ENCODE measurements around the gene COMMD3.

Gene COMMD3

GRCh38 chr10:22321156-22321923 lies 5.2 kb downstream of the COMMD3 start:
- DNase-seq (ENCODE audit: low spot score in 2 of 2) (no peak), ATAC-seq (replicated peaks; ENCODE audit: extremely low read depth, poor library complexity, severe bottlenecking) (peak; percentile 37)
- Mint-ChIP-seq H3K36me3 (ENCODE audit: insufficient read depth) (peaks cover 29% of the 10 kb centered on the region), H3K4me3 (peak overlapping the region; percentile 84), H3K4me1 (peaks cover 45% of the 10 kb centered on the region), H3K27ac (ENCODE audit: low read depth) (peak overlapping the region; percentile 84), H3K9me3 (no peaks in the 10 kb centered on the region), H3K27me3 (no peaks in the 10 kb centered on the region)

DNA sequence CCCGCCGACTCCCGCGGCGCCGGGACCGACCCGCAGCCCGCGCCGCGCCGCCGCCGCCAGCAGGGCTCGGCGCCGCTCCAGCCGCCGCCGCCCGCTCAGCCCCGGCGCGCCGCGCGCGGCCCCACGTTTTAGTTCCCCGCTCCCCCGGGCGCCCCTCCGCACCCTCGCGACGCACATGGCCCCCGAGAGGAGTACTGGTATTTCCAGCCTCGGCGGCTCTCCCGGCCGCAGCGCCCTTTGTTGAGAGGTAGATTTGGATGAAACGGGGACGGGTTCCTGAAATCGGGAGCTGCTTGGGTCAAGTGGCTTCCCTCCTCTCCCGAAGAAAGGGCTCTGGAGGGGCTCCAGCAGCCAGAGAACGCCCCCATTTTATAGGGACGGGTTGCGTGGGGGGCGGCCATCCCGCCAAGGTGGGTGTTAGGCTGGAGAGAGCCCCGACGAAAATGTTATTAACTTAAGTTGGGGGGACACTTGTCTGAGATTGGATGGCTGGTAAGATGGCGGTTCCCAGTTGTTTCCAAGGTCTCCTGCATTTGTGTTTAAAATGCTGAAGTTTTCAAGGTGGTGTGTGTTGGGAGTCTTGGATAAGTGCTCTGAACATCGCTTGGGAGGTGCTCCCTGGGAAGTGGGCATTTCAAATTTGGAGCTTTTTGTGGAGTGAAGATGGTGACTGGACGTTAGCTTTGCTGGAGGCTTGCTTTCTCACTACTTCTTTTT lies 5.9 kb downstream of the COMMD3 start:
- ATAC-seq (replicated peaks; ENCODE audit: extremely low read depth, poor library complexity, severe bottlenecking) = no peak
- Mint-ChIP-seq H3K4me3 (peak overlapping the region; percentile 84), H3K27ac (ENCODE audit: low read depth) (peak overlapping the region; percentile 84), H3K9me3 (no peaks in the 10 kb centered on the region), H3K4me1 (peaks cover 40% of the 10 kb centered on the region), H3K36me3 (ENCODE audit: insufficient read depth) (peaks cover 31% of the 10 kb centered on the region), H3K27me3 (no peaks in the 10 kb centered on the region)
- no peak for DNase-seq (ENCODE audit: low spot score in 2 of 2)

DNA sequence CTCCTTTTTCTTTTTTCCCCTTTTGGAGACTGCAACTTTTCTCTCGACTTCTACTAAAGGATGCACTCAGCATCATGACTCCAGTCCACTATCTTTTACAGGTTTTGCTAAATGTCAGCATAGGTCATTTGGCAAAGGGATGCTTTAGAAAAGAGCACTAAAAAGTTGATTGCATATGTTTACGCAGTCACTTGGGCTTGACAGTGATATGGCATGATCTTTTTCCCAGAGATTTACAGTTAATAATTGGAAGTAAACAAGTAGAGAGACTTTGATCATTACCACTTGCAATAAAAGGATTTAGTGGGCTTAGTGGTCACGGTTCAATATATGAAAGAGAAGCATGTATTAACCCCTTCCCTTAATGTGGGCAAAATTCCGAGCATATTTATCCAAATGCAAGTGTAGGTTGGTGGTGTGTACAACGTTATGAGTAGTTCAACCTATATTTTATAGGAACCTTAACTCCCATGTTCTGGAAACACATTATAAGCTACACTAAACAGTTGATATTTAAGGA lies 6.5 kb downstream of the COMMD3 start:
- no peak for ATAC-seq (replicated peaks; ENCODE audit: extremely low read depth, poor library complexity, severe bottlenecking)
- Mint-ChIP-seq H3K9me3 (no peaks in the 10 kb centered on the region), H3K27ac (ENCODE audit: low read depth) (peak overlapping the region; percentile 84), H3K27me3 (no peaks in the 10 kb centered on the region), H3K4me3 (peak overlapping the region; percentile 84), H3K4me1 (peaks cover 35% of the 10 kb centered on the region), H3K36me3 (ENCODE audit: insufficient read depth) (peaks cover 34% of the 10 kb centered on the region)
- DNase-seq (ENCODE audit: low spot score in 2 of 2) = no peak

- Mint-ChIP-seq H3K27me3 (no peaks in the 10 kb centered on the region), H3K36me3 (ENCODE audit: insufficient read depth) (peaks cover 34% of the 10 kb centered on the region), H3K4me3 (no peak overlapping the region), H3K27ac (ENCODE audit: low read depth) (no peak overlapping the region), H3K4me1 (peaks cover 35% of the 10 kb centered on the region), H3K9me3 (no peaks in the 10 kb centered on the region)
- DNase-seq (ENCODE audit: low spot score in 2 of 2) (no peak), ATAC-seq (replicated peaks; ENCODE audit: extremely low read depth, poor library complexity, severe bottlenecking) (no peak)
Observed at GRCh38 chr10:22323538-22324305, 7.5 kb downstream of the COMMD3 start.

- ATAC-seq (replicated peaks; ENCODE audit: extremely low read depth, poor library complexity, severe bottlenecking) (no peak), DNase-seq (ENCODE audit: low spot score in 2 of 2) (no peak)
- H3K27ac Mint-ChIP-seq (ENCODE audit: low read depth) = peak overlapping the region; percentile 69
- H3K4me1 Mint-ChIP-seq = peaks cover 35% of the 10 kb centered on the region
- H3K9me3 Mint-ChIP-seq = no peaks in the 10 kb centered on the region
- peak overlapping the region; percentile 77 for H3K4me3 Mint-ChIP-seq
- H3K27me3 Mint-ChIP-seq = no peaks in the 10 kb centered on the region
- H3K36me3 Mint-ChIP-seq (ENCODE audit: insufficient read depth) = peaks cover 38% of the 10 kb centered on the region
Observed at GRCh38 chr10:22324413-22324812, 8.2 kb downstream of the COMMD3 start.

- no peaks in the 10 kb centered on the region for H3K9me3 Mint-ChIP-seq
- DNase-seq (ENCODE audit: low spot score in 2 of 2) (no peak), ATAC-seq (replicated peaks; ENCODE audit: extremely low read depth, poor library complexity, severe bottlenecking) (no peak)
- H3K4me1 Mint-ChIP-seq = peaks cover 34% of the 10 kb centered on the region
- H3K36me3 Mint-ChIP-seq (ENCODE audit: insufficient read depth) = peaks cover 40% of the 10 kb centered on the region
- peak overlapping the region; percentile 77 for H3K4me3 Mint-ChIP-seq
- H3K27me3 Mint-ChIP-seq = no peaks in the 10 kb centered on the region
- H3K27ac Mint-ChIP-seq (ENCODE audit: low read depth) = peak overlapping the region; percentile 69
Observed at GRCh38 chr10:22324893-22325271, 8.7 kb downstream of the COMMD3 start.

- Mint-ChIP-seq H3K27me3 (no peaks in the 10 kb centered on the region), H3K36me3 (ENCODE audit: insufficient read depth) (peaks cover 36% of the 10 kb centered on the region), H3K4me1 (peaks cover 29% of the 10 kb centered on the region), H3K9me3 (no peaks in the 10 kb centered on the region), H3K27ac (ENCODE audit: low read depth) (peak overlapping the region; percentile 69), H3K4me3 (peak overlapping the region; percentile 77)
- ATAC-seq (replicated peaks; ENCODE audit: extremely low read depth, poor library complexity, severe bottlenecking) = peak; percentile 59
- peak; percentile 62 to 68 for DNase-seq (ENCODE audit: low spot score in 2 of 2)
Observed at GRCh38 chr10:22325272-22326144, 9.3 kb downstream of the COMMD3 start.

DNA sequence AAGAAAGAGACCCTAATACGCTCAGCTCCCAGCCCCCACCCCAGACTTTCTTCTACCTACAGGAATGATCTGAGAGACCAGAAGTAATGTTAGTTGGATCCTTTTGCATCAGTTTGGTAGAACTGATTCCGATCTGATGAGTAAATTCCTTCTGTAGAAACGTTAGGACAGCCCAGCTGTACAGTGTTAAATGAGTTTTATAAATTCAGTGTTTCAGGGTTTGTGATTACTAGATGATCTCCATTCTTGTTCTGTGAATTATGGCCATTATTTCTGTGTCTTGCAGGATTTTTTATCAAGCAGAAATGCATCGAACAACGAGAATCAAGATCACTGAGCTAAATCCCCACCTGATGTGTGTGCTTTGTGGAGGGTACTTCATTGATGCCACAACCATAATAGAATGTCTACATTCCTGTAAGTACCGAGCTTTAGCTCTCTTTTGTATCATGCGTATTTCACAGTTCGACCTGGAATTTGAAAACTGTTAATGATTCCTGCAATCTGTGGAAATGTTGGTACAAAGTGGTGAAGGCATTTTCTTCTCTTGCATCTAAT lies 10.0 kb downstream of the COMMD3 start:
- DNase-seq (ENCODE audit: low spot score in 2 of 2) = no peak
- peaks cover 34% of the 10 kb centered on the region for H3K36me3 Mint-ChIP-seq (ENCODE audit: insufficient read depth)
- H3K9me3 Mint-ChIP-seq = no peaks in the 10 kb centered on the region
- H3K4me1 Mint-ChIP-seq = peaks cover 29% of the 10 kb centered on the region
- H3K27ac Mint-ChIP-seq (ENCODE audit: low read depth) = peak overlapping the region; percentile 53
- no peak for ATAC-seq (replicated peaks; ENCODE audit: extremely low read depth, poor library complexity, severe bottlenecking)
- H3K27me3 Mint-ChIP-seq = no peaks in the 10 kb centered on the region
- H3K4me3 Mint-ChIP-seq = peak overlapping the region; percentile 77

DNA sequence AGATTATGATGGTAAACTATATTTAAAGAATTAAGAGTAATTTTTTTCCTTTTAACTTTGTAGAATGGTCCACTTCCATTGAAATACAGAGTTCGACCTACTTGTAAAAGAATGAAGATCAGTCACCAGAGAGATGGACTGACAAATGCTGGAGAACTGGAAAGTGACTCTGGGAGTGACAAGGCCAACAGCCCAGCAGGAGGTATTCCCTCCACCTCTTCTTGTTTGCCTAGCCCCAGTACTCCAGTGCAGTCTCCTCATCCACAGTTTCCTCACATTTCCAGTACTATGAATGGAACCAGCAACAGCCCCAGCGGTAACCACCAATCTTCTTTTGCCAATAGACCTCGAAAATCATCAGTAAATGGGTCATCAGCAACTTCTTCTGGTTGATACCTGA lies 13.0 kb downstream of the COMMD3 start:
- Mint-ChIP-seq H3K4me3 (no peak overlapping the region), H3K36me3 (ENCODE audit: insufficient read depth) (peaks cover 33% of the 10 kb centered on the region), H3K27me3 (no peaks in the 10 kb centered on the region), H3K27ac (ENCODE audit: low read depth) (no peak overlapping the region), H3K4me1 (peaks cover 25% of the 10 kb centered on the region), H3K9me3 (no peaks in the 10 kb centered on the region)
- no peak for DNase-seq (ENCODE audit: low spot score in 2 of 2)
- no peak for ATAC-seq (replicated peaks; ENCODE audit: extremely low read depth, poor library complexity, severe bottlenecking)

GRCh38 chr10:22332116-22332692 lies 16.0 kb downstream of the COMMD3 start:
- H3K9me3 Mint-ChIP-seq = no peaks in the 10 kb centered on the region
- H3K27ac Mint-ChIP-seq (ENCODE audit: low read depth) = peak overlapping the region; percentile 91
- ATAC-seq (replicated peaks; ENCODE audit: extremely low read depth, poor library complexity, severe bottlenecking) = no peak
- H3K4me1 Mint-ChIP-seq = peaks cover 27% of the 10 kb centered on the region
- peak overlapping the region; percentile 76 for H3K4me3 Mint-ChIP-seq
- no peak for DNase-seq (ENCODE audit: low spot score in 2 of 2)
- peaks cover 7% of the 10 kb centered on the region for H3K27me3 Mint-ChIP-seq
- peaks cover 32% of the 10 kb centered on the region for H3K36me3 Mint-ChIP-seq (ENCODE audit: insufficient read depth)

DNA sequence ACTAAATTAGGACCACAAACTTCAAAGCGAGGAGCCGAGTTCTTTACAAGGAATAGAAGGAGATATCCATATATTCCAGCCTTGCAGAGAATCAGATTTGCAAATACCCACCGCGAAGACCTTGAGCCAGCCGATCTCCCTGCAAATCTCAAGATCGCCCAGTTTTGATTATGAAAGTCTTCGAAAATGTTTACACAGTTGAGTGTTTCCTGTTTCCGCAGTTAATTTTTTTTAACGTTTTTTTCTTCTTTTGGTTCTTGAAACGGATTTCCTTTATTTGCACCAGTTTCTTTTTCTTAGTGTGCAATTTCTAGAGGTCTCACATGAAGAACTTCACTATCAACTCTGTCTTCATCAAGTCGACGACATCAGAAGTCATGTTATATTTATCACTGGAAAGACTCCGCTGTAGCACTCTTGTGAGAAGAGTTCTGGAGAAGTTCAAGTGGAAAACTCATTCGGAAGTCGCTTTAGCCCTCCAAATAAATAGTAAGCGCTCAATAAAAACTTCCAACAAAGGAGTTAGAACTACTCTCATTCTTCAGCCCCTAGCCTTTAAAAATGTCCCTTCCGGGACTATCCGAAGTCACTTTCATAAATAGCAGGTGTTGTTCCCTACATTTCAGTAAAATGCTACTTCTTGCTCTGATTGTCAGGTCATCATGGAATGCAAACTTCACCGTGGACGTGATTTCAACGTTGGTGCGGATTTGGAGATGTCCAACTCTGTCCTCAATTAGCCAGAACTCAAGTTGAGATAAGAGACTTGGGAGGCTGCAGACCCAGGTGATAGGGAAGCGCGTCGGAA lies 17.2 kb downstream of the COMMD3 start:
- Mint-ChIP-seq H3K27me3 (peaks cover 19% of the 10 kb centered on the region), H3K4me1 (peaks cover 27% of the 10 kb centered on the region), H3K9me3 (no peaks in the 10 kb centered on the region), H3K27ac (ENCODE audit: low read depth) (peak overlapping the region; percentile 91), H3K4me3 (peak overlapping the region; percentile 76), H3K36me3 (ENCODE audit: insufficient read depth) (peaks cover 31% of the 10 kb centered on the region)
- DNase-seq (ENCODE audit: low spot score in 2 of 2) (no peak), ATAC-seq (replicated peaks; ENCODE audit: extremely low read depth, poor library complexity, severe bottlenecking) (no peak)

Measured in central memory CD8-positive, alpha-beta T cell (primary cell).